Measurements from ENCODE around the gene PIK3CA. TPM values are rescaled to one million over a fixed set of nuclear protein-coding genes. Genes with fewer than 3 reads are reported as not detected.
"Not testable (repeated sequence)": the region's sequence is repeated elsewhere in the genome, so short reads cannot be mapped to it uniquely, and the experiment has no call there.

PIK3CA gene
- total RNA-seq, 6 experiments from 2014 or later = 6.5 to 13.1 (median 11.2) TPM

DNA sequence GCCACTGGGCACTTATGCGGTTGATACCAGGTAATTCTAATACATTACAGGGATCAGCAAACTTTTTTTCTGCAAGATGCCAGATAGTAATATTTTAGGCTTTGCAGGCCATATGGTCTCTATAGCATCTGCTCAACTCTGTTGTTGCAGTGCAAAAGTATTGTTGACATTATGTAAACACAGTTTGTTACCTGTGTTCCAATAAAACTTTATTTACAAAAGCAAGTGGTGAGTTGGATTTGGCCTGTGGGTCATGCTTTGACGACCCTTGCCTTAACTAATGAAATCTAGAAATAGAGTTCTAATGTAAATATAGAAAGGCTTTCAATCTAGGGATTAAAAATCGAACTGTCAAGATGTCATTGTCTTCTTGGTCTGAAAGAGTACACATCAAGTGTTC is 44.4 kb downstream of the PIK3CA start:
- Histone ChIP-seq H3K36me3 (no peaks in the 10 kb centered on the region), H3K27me3 (no peaks in the 10 kb centered on the region), H3K27ac (no peak overlapping the region), H3K4me1 (peaks cover 0 to 7% (median 0%) of the 10 kb centered on the region in 4 donors), H3K4me3 (no peak overlapping the region), H3K9me3 (no peaks in the 10 kb centered on the region)
- intact Hi-C loops (cut with DNase I) = no loop called here
- ATAC-seq = no peak
- WGBS (ENCODE audit: insufficient coverage, low coverage, low lambda C conversion rate, missing lambda C conversion rate) = 63% methylated on average over 3 of the region's 3 CpGs
- no peak for DNase-seq
- TF ChIP-seq POLR2A (IDR thresholded peaks at IDR 0.05) = no peak
- TF ChIP-seq, protein P1, sequence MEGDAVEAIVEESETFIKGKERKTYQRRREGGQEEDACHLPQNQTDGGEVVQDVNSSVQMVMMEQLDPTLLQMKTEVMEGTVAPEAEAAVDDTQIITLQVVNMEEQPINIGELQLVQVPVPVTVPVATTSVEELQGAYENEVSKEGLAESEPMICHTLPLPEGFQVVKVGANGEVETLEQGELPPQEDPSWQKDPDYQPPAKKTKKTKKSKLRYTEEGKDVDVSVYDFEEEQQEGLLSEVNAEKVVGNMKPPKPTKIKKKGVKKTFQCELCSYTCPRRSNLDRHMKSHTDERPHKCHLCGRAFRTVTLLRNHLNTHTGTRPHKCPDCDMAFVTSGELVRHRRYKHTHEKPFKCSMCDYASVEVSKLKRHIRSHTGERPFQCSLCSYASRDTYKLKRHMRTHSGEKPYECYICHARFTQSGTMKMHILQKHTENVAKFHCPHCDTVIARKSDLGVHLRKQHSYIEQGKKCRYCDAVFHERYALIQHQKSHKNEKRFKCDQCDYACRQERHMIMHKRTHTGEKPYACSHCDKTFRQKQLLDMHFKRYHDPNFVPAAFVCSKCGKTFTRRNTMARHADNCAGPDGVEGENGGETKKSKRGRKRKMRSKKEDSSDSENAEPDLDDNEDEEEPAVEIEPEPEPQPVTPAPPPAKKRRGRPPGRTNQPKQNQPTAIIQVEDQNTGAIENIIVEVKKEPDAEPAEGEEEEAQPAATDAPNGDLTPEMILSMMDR (IDR thresholded peaks at IDR 0.05) = no peak

GRCh38 chr3:179194931-179195330 is 46.8 kb downstream of the PIK3CA start:
- intact Hi-C loops (cut with DNase I) = no loop called here
- Histone ChIP-seq H3K27ac (no peak overlapping the region), H3K9me3 (no peaks in the 10 kb centered on the region), H3K4me1 (no peaks in the 10 kb centered on the region), H3K4me3 (no peak overlapping the region), H3K27me3 (no peaks in the 10 kb centered on the region), H3K36me3 (no peaks in the 10 kb centered on the region)
- no peak for DNase-seq
- 75% methylated on average over 4 of the region's 4 CpGs for WGBS (ENCODE audit: insufficient coverage, low coverage, low lambda C conversion rate, missing lambda C conversion rate)
- TF ChIP-seq POLR2A (IDR thresholded peaks at IDR 0.05) = no peak
- TF ChIP-seq, protein P1 (IDR thresholded peaks at IDR 0.05) = no peak
- no peak for ATAC-seq

DNA sequence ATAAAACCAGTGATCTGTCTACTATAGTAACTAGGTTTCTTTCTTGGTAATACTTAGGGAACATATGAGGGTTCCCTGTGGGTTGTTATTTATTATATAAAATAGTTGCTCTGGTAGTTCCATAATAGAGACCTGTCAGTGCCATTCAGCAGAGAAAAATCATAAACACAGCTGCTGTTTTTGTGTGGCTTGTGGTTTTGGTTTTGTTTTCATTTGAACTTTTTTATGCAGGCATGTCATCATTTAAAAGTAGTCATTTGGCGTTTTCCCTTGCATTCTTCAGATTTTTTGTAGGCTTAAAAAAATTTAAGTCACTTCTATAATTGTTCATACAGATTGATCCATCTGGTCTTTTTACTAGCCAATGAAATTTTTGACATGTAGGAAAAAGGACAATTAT is 47.9 kb downstream of the PIK3CA start:
- H3K4me1 ChIP-seq = no peaks in the 10 kb centered on the region
- no peak for ATAC-seq
- H3K9me3 ChIP-seq = no peaks in the 10 kb centered on the region
- H3K27me3 ChIP-seq = no peaks in the 10 kb centered on the region
- WGBS (ENCODE audit: insufficient coverage, low coverage, low lambda C conversion rate, missing lambda C conversion rate) = 47% methylated on average over 1 of the region's 1 CpG
- TF ChIP-seq, protein P1 (IDR thresholded peaks at IDR 0.05) = no peak
- no peak for TF ChIP-seq POLR2A (IDR thresholded peaks at IDR 0.05)
- H3K36me3 ChIP-seq = peaks cover 0 to under 1% (median 0%) of the 10 kb centered on the region in 4 donors
- no peak for DNase-seq
- no peak overlapping the region for H3K27ac ChIP-seq
- intact Hi-C loops (cut with DNase I) = no loop called here
- H3K4me3 ChIP-seq = no peak overlapping the region

- 86% methylated on average over 4 of the region's 4 CpGs for WGBS (ENCODE audit: insufficient coverage, low coverage, low lambda C conversion rate, missing lambda C conversion rate)
- Histone ChIP-seq H3K4me3 (no peak overlapping the region), H3K27me3 (no peaks in the 10 kb centered on the region), H3K36me3 (peaks cover 0 to 6% (median 0%) of the 10 kb centered on the region in 4 donors), H3K4me1 (no peaks in the 10 kb centered on the region), H3K27ac (no peak overlapping the region), H3K9me3 (no peaks in the 10 kb centered on the region)
- ATAC-seq (no peak), DNase-seq (no peak)
- intact Hi-C loops (cut with DNase I) = no loop called here
- TF ChIP-seq, protein P1 (IDR thresholded peaks at IDR 0.05) = no peak
- no peak for TF ChIP-seq POLR2A (IDR thresholded peaks at IDR 0.05)
Measured at GRCh38 chr3:179196700-179197099, 48.5 kb downstream of the PIK3CA start.

DNA sequence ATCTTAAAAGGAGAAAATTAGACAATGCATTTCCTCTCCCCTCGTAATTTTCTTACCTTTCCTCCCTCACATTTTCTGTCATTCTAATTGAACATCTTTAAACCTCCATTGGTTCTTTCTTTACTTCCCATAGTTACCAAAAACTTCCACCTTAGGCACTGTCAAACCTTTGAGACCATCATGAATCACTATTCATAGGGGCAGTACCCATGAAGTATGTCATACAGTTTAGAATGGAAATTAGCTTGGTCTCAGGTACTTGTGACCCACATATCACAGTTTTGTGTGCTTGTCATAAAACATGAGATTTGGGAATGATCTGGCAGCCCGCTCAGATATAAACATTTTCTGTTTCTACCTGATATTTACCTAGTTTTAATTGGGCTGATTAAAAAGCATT is 52.6 kb downstream of the PIK3CA start:
- intact Hi-C loops (cut with DNase I) = no loop called here
- WGBS (ENCODE audit: insufficient coverage, low coverage, low lambda C conversion rate, missing lambda C conversion rate) = 96% methylated on average over 2 of the region's 2 CpGs
- ATAC-seq (no peak), DNase-seq (no peak)
- Histone ChIP-seq H3K36me3 (peaks cover 0 to 19% (median 0%) of the 10 kb centered on the region in 4 donors), H3K4me3 (no peak overlapping the region), H3K27ac (no peak overlapping the region), H3K27me3 (no peaks in the 10 kb centered on the region), H3K9me3 (no peaks in the 10 kb centered on the region), H3K4me1 (no peaks in the 10 kb centered on the region)
- TF ChIP-seq, protein P1 (IDR thresholded peaks at IDR 0.05) = no peak

GRCh38 chr3:179215550-179215949 is 67.4 kb downstream of the PIK3CA start:
- DNase-seq; H3K27me3 ChIP-seq; H3K27ac ChIP-seq; intact Hi-C loops (cut with DNase I); H3K9me3 ChIP-seq; H3K4me1 ChIP-seq; ATAC-seq; H3K4me3 ChIP-seq; H3K36me3 ChIP-seq: not testable (repeated sequence)
- no CpG with 5 or more reads among the region's 1 CpG for whole genome bisulfite sequencing (ENCODE audit: insufficient coverage, low coverage, low lambda C conversion rate, missing lambda C conversion rate)

- H3K27ac ChIP-seq; H3K4me3 ChIP-seq; H3K9me3 ChIP-seq; intact Hi-C loops (cut with DNase I); H3K27me3 ChIP-seq; H3K4me1 ChIP-seq; DNase-seq; H3K36me3 ChIP-seq; ATAC-seq: not testable (repeated sequence)
- WGBS (ENCODE audit: insufficient coverage, low coverage, low lambda C conversion rate, missing lambda C conversion rate) = 100% methylated on average over 1 of the region's 1 CpG
Measured at GRCh38 chr3:179218213-179218612, 70.1 kb downstream of the PIK3CA start.
